ENCODE measurements around the gene PPM1K.
"Not testable (repeated sequence)": the region's sequence is repeated elsewhere in the genome, so short reads cannot be mapped to it uniquely, and the experiment has no call there.

Gene PPM1K

GRCh38 chr4:88284439-88285234, at the start of gene PPM1K:
TSS of gene PPM1K (minus strand) at chr4:88284561. CDS start at chr4:88278583, 5,978 bp downstream.
- peak; percentile 98 for DNase-seq

GRCh38 chr4:88333741-88334405, 49.5 kb upstream of the PPM1K start:
- no peak for DNase-seq

DNA sequence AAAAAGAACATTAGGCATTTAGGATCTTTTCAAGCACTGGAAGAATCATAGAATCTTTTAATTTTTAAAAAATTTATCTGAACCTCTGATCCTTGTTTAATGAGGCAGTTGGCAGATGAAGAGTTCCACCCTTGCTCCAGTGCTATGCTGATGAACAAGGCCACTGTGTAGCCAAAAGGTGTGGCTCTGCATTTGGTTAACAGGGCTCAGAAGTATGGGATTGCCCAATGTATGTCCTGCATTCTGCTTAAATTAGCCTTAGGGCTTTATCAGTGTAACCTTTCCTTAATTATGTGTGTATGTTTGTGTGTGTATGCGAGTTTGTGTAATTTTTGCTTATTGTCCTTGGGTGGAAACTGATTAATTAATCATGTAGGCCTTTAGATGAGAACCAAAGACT, 43.3 kb upstream of the PPM1K start:
- DNase-seq, result no peak

DNA sequence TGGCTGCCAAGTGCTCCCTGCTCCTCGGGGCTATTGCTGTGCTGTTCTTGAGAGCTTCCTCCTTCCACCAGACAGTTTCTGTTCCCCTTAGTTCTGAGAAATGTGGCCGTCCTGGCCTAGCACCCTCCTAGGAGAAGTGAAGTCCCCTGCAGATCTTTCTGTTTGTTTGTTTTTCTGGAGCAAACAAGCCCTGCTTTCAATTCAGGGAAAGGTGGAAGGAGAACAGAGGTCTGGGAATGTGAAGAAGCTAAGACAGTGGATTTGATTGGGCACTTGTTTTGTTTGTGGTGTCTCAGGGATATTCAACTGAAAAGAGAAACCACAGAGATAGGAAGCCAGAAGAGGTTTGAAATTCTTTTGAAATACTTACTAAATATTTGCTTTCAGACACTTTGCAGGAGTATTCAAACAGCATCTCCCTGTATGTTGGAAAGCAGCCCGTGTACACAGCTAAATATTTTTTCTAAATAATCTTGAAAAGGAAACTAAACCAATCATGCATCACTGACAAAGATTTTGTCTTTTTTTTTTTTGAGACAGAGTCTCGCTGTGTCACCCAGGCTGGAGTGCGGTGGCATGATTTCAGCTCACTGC, 36.5 kb upstream of the PPM1K start:
- peak; percentile 91 for DNase-seq

DNA sequence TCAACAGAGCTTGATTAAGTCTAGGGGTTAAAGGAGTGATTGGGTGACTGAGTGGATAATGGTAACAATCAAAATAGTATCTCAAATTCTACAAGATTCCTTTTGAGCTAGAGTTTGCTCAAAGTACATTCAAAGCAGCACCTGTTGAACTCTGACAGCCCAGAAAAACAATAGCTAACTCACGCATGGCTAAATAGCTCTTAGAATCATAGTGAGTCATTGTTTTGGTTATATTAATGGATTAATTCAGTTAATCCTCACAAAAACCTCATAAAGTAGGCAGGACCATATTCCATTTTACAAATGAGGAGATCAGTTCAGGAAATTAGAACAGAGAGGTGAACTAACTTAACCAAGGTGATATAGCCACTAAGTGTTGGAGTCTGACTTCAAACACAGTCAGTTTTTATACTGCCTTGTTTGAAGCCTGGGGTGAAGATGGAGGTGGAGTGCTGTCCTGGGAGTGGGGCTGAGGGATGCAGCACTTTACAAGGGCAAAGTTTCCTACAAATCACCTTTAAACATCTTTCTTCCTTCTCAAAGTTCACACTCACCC, 35.9 kb upstream of the PPM1K start:
- DNase-seq, result no peak

- no peak for DNase-seq
Measured at GRCh38 chr4:88318751-88319350, 34.5 kb upstream of the PPM1K start.

DNA sequence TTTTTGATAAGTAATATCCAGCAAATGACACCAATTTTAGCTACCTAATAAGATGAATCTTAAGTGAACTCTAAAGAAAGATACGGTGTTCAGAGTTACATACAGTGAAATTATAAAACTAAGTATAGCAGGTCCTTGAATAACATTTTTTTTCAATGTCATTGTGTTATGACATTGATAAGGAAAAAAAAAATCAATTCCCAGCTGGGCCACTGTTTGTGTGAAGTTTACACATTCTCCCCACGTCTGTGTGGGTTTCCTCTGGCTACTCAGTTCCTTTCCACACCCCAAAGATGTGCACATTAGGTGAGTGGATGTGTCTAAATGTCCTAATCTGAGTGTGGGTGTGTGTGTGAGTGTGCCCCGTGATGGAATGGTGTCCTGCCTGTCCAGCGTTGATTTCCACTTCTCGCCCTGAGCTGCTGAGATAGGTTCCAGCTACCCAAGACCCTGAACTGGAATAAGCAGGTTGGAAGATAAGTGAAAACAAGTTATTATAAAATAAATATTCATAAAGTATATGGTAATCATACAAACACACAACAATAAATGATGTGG, 31.2 kb upstream of the PPM1K start:
- DNase-seq, result no peak

- DNase-seq, result not testable (repeated sequence)
Measured at GRCh38 chr4:88313088-88313624, 28.8 kb upstream of the PPM1K start.

DNA sequence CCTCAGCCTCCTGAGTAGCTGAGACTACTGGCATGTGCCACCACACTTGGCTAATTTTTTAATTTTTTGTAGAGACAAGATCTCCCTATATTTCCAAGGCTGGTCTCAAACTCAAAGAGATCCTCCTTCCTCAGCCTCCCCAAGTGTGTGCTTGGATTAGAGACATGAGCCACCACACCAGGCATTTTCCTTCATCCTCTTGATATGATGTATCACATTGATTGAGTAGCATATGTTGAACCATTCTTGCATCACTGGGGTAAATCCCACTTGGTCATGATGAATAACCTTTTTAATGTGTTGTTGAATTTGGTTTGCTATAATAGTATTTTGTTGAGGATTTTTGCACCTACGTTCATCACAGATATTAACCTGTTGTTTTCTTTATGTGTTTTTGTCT, 24.2 kb upstream of the PPM1K start:
- no peak for DNase-seq

- DNase-seq, result no peak
Measured at GRCh38 chr4:88297725-88298454, 13.5 kb upstream of the PPM1K start.

GRCh38 chr4:88297212-88297516, 12.8 kb upstream of the PPM1K start:
- no peak for DNase-seq

DNA sequence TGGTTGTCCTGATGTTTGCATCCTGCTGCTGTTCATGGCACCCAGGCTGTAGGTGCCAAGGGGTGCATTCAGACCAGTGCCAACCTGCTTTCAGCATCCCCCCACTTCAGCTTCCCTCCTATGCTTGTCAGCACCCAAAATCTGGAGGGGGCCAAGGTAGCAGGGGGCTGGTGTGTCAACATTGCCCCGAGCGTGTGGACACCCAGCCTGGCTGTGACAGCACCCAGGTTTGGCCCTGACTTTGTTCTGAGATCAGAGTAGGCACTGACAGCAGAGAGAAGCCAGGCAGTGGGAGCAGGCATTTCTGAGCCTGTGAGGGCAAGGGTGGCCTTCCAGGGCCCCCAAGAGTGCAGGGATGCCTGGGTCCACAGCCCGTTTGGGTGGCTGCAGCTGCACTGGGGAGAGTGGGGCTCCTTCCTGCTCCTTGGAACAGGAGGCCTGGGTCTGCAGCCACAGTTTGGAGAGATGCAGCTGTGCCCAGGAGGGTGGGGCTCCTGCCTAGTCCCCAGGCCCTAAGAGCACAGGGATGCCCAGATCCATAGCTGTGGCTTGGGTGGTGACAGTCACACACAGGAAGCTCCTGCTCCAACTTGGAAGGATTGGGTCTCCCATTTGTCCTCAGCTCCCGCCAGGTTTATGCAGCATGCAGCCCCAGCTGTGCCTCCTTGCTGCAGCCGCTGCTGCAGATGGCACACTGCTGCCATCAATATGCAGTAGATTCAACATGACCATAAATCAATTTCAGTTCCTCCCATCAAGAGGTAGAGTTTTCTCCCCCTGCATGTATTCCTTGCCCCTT, 12.3 kb upstream of the PPM1K start:
- DNase-seq, result no peak

- DNase-seq, result no peak
Measured at GRCh38 chr4:88295656-88296055, 11.3 kb upstream of the PPM1K start.

GRCh38 chr4:88291003-88291402, 6.6 kb upstream of the PPM1K start:
- no peak for DNase-seq

DNA sequence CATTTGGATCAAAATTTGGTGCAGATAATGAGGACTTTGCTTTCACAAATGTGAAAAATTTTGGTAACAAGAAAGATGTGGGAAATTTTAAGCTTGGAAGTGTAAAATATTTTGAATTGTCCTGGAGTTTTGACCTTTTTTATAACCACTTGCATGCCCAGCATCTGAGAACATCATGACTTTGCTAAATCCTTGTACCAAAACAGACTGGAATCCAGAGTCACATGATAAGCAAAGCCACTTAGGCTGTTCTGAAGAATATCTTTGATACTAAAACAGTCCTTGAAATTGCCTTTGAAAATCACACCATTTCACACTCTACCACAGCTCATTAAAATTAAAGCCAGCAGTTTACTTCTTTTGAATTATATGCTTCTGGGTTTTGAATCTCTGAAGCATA, 2.5 kb upstream of the PPM1K start:
- no peak for DNase-seq

DNA sequence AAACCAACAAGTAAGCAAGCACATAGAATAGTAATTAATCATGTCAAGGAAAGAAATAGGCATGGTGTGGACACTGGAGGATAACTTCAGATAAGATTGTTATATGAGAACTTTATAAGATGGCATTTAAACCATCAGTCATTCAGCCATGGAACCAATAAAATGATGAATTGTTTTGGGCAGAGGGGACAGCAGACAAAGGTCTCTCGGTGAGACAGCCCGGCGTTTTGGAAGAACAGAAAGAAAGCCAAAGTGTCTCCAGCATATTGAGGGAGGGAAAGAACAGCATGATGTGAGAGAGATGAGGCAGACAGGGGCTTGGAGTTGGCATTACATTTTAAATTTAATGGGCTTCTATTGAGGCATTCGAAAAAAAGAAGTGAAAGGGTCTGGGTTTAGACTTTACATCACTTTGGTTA, 883 bp upstream of the PPM1K start:
- DNase-seq, result peak; percentile 57

- peak; percentile 41 for DNase-seq
Measured at GRCh38 chr4:88283661-88284438, 511 bp downstream of the PPM1K start.

GRCh38 chr4:88280228-88280795, 4.0 kb downstream of the PPM1K start:
- DNase-seq, result no peak

DNA sequence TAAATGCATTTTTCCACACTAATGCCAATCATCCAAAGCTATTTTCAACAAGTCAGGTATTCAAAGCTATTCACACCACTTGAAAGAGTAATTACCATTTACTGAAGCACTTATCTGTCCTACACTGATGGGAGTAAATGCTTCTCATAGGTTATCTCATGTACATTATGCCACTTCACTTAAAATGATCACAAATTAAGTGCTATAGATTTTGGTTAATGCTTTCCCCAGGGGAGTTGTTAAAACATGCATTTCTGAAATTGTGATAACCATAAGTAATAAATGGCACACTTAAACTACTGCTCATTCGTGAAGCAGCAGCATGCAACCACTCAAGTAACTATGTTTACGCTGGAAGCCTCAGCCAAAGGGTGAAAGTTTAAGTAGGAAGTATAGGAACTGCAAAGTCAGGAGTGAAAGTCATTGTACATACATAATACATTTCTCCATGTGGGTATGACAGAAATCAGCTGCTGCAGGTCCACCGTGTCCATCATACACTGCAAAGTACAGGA, 6.6 kb downstream of the PPM1K start:
- peak; percentile 11 for DNase-seq
